ENCODE measurements around the gene SERP2.

DNA sequence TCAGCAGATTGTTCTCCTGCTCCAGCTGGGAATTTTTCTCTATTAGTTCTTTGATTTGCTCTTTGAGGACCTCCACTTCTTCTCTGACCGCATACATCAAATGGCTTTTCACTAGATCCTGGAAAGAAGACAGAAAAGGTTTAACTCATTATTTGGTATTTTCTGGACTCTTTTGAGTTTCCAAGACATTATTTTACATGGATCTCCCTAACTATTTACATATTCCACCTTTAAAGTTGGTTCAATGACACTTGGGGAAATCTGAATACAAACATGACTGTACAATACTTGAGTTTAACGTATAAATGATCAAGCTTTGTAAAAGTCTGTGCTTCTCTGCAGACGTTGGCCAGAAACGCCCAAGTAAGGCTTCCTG is 61.1 kb downstream of the SERP2 start:
- TF ChIP-seq YY1 (IDR thresholded peaks at IDR 0.05; ENCODE audit: insufficient read depth, insufficient read length) (no peak), ZNF274 (IDR thresholded peaks at IDR 0.05; ENCODE audit: low read depth, low read length) (no peak), SUZ12 (IDR thresholded peaks at IDR 0.05; ENCODE audit: extremely low read depth, insufficient read depth, insufficient read length) (no peak)

All from NT2/D1 (cell line).